H9 (cell line): ENCODE data around the gene UBAP1. TPM values are rescaled to one million over a fixed set of nuclear protein-coding genes. Genes with fewer than 3 reads are reported as not detected.

Experiments
- DNase-seq: peaks from one replicate; pipeline ENCODE4 v3.0.0-alpha.2; 2017
- H2AFZ ChIP-seq: one replicate; pipeline ENCODE4 v1.6.1; 2013; ENCODE audit warnings: mild to moderate bottlenecking, low read length, control low read depth, moderate library complexity
- H2AK5ac ChIP-seq: 2 replicates; pipeline ENCODE4 v1.6.1; 2013; ENCODE audit warnings: low read length, control low read depth, mixed read lengths; ENCODE audit not compliant: insufficient read length
- H2BK120ac ChIP-seq: one replicate; pipeline ENCODE4 v1.6.1; 2013; ENCODE audit warnings: low read depth, mild to moderate bottlenecking, low read length, control low read depth, inconsistent platforms; ENCODE audit not compliant: poor library complexity, severe bottlenecking
- H2BK12ac ChIP-seq: 2 replicates; pipeline ENCODE4 v1.6.1; 2013; ENCODE audit warnings: low read length, control low read depth, mixed read lengths, low read depth; ENCODE audit not compliant: insufficient read length
- H2BK15ac ChIP-seq: 2 replicates; pipeline ENCODE4 v1.6.1; 2013; ENCODE audit warnings: low read depth, low read length, control low read depth
- H2BK20ac ChIP-seq: one replicate; pipeline ENCODE4 v1.6.1; 2013; ENCODE audit warnings: low read depth, mild to moderate bottlenecking, low read length, control low read depth, inconsistent platforms; ENCODE audit not compliant: poor library complexity, severe bottlenecking
- H2BK5ac ChIP-seq: 2 replicates; pipeline ENCODE4 v1.6.1; 2013; ENCODE audit warnings: low read length, control low read depth, mixed read lengths; ENCODE audit not compliant: insufficient read length
- H3K14ac ChIP-seq: 2 replicates; pipeline ENCODE4 v1.6.1; 2013; ENCODE audit warnings: low read length, control low read depth; ENCODE audit not compliant: insufficient read depth
- H3K18ac ChIP-seq: 2 replicates; pipeline ENCODE4 v1.6.1; 2013; ENCODE audit warnings: low read depth, mild to moderate bottlenecking, mixed read lengths, low read length, control low read depth; ENCODE audit not compliant: insufficient read length
- H3K23ac ChIP-seq: 2 replicates; pipeline ENCODE4 v1.6.1; 2013; ENCODE audit warnings: low read length, control low read depth, mixed read lengths, low read depth; ENCODE audit not compliant: insufficient read length
- H3K23me2 ChIP-seq: 2 replicates; pipeline ENCODE4 v1.6.1; 2013; ENCODE audit warnings: low read depth, mild to moderate bottlenecking, mixed read lengths, low read length, control low read depth; ENCODE audit not compliant: insufficient read length, poor library complexity, severe bottlenecking
- H3K27ac ChIP-seq: 2 replicates; pipeline ENCODE4 v1.5.1; 2013; ENCODE audit warnings: low read length, control low read depth, mixed read lengths, low read depth; ENCODE audit not compliant: insufficient read length
- H3K27me3 ChIP-seq: 2 replicates; pipeline ENCODE4 v1.6.1; 2013; ENCODE audit warnings: low read length, control low read depth, inconsistent platforms; ENCODE audit not compliant: insufficient read depth
- H3K4ac ChIP-seq: 2 replicates; pipeline ENCODE4 v1.6.1; 2013; ENCODE audit warnings: low read depth, mild to moderate bottlenecking, control low read depth, inconsistent platforms, low read length, moderate library complexity
- H3K4me1 ChIP-seq: 2 replicates; pipeline ENCODE4 v1.6.1; 2013; ENCODE audit warnings: low read length, control low read depth, inconsistent platforms; ENCODE audit not compliant: insufficient read depth
- H3K4me2 ChIP-seq: 2 replicates; pipeline ENCODE4 v1.6.1; 2013; ENCODE audit warnings: low read length, control low read depth, mixed read lengths; ENCODE audit not compliant: insufficient read length, insufficient read depth
- H3K56ac ChIP-seq: 2 replicates; pipeline ENCODE4 v1.6.1; 2013; ENCODE audit warnings: low read depth, mild to moderate bottlenecking, mixed read lengths, low read length, control low read depth; ENCODE audit not compliant: insufficient read length
- H3K79me1 ChIP-seq: 2 replicates; pipeline ENCODE4 v1.6.1; 2013; ENCODE audit warnings: low read depth, mild to moderate bottlenecking, moderate library complexity, low read length, control low read depth, inconsistent platforms; ENCODE audit not compliant: insufficient read depth, poor library complexity, severe bottlenecking
- H3K79me2 ChIP-seq: 2 replicates; pipeline ENCODE4 v1.6.1; 2013; ENCODE audit warnings: low read length, control low read depth, inconsistent platforms; ENCODE audit not compliant: insufficient read depth
- H3K9ac ChIP-seq: 2 replicates; pipeline ENCODE4 v1.6.1; 2013; ENCODE audit warnings: low read length, control low read depth, mixed read lengths; ENCODE audit not compliant: insufficient read length; ENCODE audit errors: extremely low read depth
- H3K9me3 ChIP-seq: one replicate; pipeline ENCODE4 v1.6.1; 2013; ENCODE audit warnings: low read depth, low read length, inconsistent platforms; ENCODE audit not compliant: control insufficient read depth
- H3T11ph ChIP-seq: one replicate; pipeline ENCODE4 v1.6.1; 2013; ENCODE audit warnings: mild to moderate bottlenecking, low read length, control low read depth, inconsistent platforms
- H4K20me1 ChIP-seq: one replicate; pipeline ENCODE4 v1.6.1; 2013; ENCODE audit not compliant: control insufficient read depth, insufficient read length, insufficient read depth
- H4K5ac ChIP-seq: 2 replicates; pipeline ENCODE4 v1.6.1; 2013; ENCODE audit warnings: low read depth, mild to moderate bottlenecking, mixed read lengths, low read length, control low read depth; ENCODE audit not compliant: insufficient read length
- H4K8ac ChIP-seq: replicated peaks from 2 replicates; pipeline ENCODE4 v1.6.1; 2013; ENCODE audit warnings: low read length, control low read depth, mixed read lengths, low read depth; ENCODE audit not compliant: insufficient read length
- H4K91ac ChIP-seq: 2 replicates; pipeline ENCODE4 v1.6.1; 2013; ENCODE audit warnings: low read depth, mild to moderate bottlenecking, moderate library complexity, mixed read lengths, low read length, control low read depth; ENCODE audit not compliant: insufficient read length
- H3K27ac Mint-ChIP-seq, 3 experiments: 2 replicates in 2 of 3; 3 replicates in 1 of 3; pipeline ENCODE4 v1.8.0; 2020 to 2021; ENCODE audit warnings: mixed read lengths in 3 of 3, mild to moderate bottlenecking in 1 of 3, moderate library complexity in 1 of 3
- H3K27me3 Mint-ChIP-seq: 2 replicates; pipeline ENCODE4 v1.8.0; 2021; ENCODE audit warnings: low read depth, mild to moderate bottlenecking, moderate library complexity, mixed read lengths
- H3K36me3 Mint-ChIP-seq, 3 experiments: 2 replicates in 2 of 3; 3 replicates in 1 of 3; pipeline ENCODE4 v1.8.0; 2020 to 2021; ENCODE audit warnings: low read depth in 3 of 3, mixed read lengths in 3 of 3; ENCODE audit not compliant: insufficient read depth in 1 of 3
- H3K4me1 Mint-ChIP-seq, 2 experiments: 2 replicates each; pipeline ENCODE4 v1.8.0; 2020; ENCODE audit warnings: mixed read lengths in 2 of 2
- H3K4me3 Mint-ChIP-seq, 2 experiments: 2 replicates in 1 of 2; 3 replicates in 1 of 2; pipeline ENCODE4 v1.8.0; 2020 to 2021; ENCODE audit warnings: mild to moderate bottlenecking in 2 of 2, mixed read lengths in 2 of 2, moderate library complexity in 1 of 2
- H3K9me3 Mint-ChIP-seq, 2 experiments: 2 replicates in 1 of 2; 3 replicates in 1 of 2; pipeline ENCODE4 v1.8.0; 2020; ENCODE audit warnings: mild to moderate bottlenecking in 2 of 2, mixed read lengths in 2 of 2, moderate library complexity in 1 of 2
- WGBS: extraction: QIAGEN DNeasy Blood & Tissue Kit; methylation state at CpG from one replicate; pipeline ENCODE4 v1.1.7; 2013; ENCODE audit warnings: missing lambda C conversion rate, low lambda C conversion rate, mixed read lengths; ENCODE audit not compliant: insufficient read length; ENCODE audit errors: extremely low coverage; 5-methylcytosine and 5-hydroxymethylcytosine counted together
- total RNA-seq: library from RNA; stranded (reverse); gene quantifications from 2 replicates; pipeline ENCODE4 v1.2.1, GENCODE V29; 2021
- TF ChIP-seq, protein P1 (sequence below): fragments of 200-600 bp; sonication (generic); conservative IDR thresholded peaks from 3 replicates; pipeline ENCODE4 v1.8.0; 2021; ENCODE audit warnings: antibody characterized with exemption, mild to moderate bottlenecking

UBAP1 gene
- total RNA-seq, 1 experiment from 2014 or later = 32.6 TPM

DNA sequence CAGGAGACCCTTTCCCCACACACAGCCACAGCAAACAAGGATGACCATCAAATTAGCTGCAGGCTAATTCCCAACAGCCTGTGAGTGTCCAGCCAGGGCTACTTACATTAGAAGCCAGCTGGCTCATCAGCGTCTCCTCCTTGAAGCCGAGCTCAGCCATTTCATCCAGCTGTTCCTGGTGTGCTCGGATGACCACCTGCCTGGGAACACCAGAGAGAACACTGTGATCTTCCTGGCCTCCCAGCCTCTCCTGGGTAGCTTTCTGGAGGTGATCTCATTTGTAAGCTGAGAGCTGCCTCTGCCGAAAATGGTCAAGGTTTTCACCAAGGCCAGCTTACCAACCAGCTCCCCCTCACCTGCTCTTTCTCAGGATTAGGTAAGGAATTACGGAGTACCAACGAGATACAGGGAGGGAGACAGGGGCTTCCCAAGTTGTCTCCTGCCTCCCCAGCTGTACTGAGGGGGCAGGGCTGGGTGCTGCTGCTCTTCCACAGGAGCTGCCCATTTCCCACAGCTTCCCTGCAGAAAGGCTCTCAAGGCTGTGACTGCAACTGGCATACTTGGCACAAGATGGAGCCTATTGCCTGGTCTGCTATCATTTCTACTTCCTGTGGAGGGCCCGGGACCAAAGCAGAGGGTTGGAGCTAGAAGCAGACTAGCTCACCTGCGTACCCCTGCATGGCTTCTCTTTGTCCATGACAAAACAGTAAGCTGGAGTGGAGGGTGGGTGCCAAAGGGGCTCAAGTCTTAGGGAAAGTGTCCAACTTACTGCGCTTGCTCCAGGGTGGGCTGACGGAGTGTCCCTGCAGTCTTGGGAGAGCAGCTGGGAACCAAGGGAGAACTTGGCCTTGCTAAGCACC, 76.4 kb downstream of the UBAP1 start:
- no peak overlapping the region for H3K4me3 Mint-ChIP-seq
- TF ChIP-seq, protein P1, sequence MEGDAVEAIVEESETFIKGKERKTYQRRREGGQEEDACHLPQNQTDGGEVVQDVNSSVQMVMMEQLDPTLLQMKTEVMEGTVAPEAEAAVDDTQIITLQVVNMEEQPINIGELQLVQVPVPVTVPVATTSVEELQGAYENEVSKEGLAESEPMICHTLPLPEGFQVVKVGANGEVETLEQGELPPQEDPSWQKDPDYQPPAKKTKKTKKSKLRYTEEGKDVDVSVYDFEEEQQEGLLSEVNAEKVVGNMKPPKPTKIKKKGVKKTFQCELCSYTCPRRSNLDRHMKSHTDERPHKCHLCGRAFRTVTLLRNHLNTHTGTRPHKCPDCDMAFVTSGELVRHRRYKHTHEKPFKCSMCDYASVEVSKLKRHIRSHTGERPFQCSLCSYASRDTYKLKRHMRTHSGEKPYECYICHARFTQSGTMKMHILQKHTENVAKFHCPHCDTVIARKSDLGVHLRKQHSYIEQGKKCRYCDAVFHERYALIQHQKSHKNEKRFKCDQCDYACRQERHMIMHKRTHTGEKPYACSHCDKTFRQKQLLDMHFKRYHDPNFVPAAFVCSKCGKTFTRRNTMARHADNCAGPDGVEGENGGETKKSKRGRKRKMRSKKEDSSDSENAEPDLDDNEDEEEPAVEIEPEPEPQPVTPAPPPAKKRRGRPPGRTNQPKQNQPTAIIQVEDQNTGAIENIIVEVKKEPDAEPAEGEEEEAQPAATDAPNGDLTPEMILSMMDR = no peak
- Histone ChIP-seq H4K5ac (no peak overlapping the region), H3K4ac (no peak overlapping the region), H3K18ac (no peak overlapping the region), H3K27ac (no peak overlapping the region), H2BK12ac (no peak overlapping the region), H3K4me1 (no peaks in the 10 kb centered on the region), H3K4me2 (no peak overlapping the region), H2BK5ac (no peak overlapping the region), H3K79me1 (no peaks in the 10 kb centered on the region), H2BK15ac (no peak overlapping the region), H3T11ph (no peak overlapping the region), H3K56ac (no peak overlapping the region), H2AFZ (no peak overlapping the region), H3K27me3 (no peaks in the 10 kb centered on the region), H4K8ac (no peak overlapping the region), H3K14ac (no peak overlapping the region), H3K79me2 (no peaks in the 10 kb centered on the region), H4K91ac (no peak overlapping the region), H3K23me2 (no peaks in the 10 kb centered on the region), H3K23ac (no peak overlapping the region), H2AK5ac (no peak overlapping the region), H2BK20ac (no peak overlapping the region), H4K20me1 (peaks cover 2% of the 10 kb centered on the region), H2BK120ac (no peak overlapping the region), H3K9ac (no peak overlapping the region), H3K9me3 (no peaks in the 10 kb centered on the region)
- H3K4me1 Mint-ChIP-seq = no peaks in the 10 kb centered on the region
- DNase-seq = no peak
- H3K27ac Mint-ChIP-seq = peak overlapping the region; percentile 51 to 78 (median 57); a peak in 3 of 7 replicates
- H3K9me3 Mint-ChIP-seq = no peaks in the 10 kb centered on the region
- H3K27me3 Mint-ChIP-seq = no peaks in the 10 kb centered on the region
- H3K36me3 Mint-ChIP-seq = peaks cover 10 to 23% (median 22%) of the 10 kb centered on the region in 3 experiments
- no CpG with 5 or more reads among the region's 10 CpGs for WGBS
